ENCODE measurements around the gene RAB27B.
"Not testable (repeated sequence)": the region's sequence is repeated elsewhere in the genome, so short reads cannot be mapped to it uniquely, and the experiment has no call there.

RAB27B gene

GRCh38 chr18:54820785-54821275 lies 7.4 kb upstream of the RAB27B start:
- peak in 1 of 2 donors; percentile 75 for DNase-seq

DNA sequence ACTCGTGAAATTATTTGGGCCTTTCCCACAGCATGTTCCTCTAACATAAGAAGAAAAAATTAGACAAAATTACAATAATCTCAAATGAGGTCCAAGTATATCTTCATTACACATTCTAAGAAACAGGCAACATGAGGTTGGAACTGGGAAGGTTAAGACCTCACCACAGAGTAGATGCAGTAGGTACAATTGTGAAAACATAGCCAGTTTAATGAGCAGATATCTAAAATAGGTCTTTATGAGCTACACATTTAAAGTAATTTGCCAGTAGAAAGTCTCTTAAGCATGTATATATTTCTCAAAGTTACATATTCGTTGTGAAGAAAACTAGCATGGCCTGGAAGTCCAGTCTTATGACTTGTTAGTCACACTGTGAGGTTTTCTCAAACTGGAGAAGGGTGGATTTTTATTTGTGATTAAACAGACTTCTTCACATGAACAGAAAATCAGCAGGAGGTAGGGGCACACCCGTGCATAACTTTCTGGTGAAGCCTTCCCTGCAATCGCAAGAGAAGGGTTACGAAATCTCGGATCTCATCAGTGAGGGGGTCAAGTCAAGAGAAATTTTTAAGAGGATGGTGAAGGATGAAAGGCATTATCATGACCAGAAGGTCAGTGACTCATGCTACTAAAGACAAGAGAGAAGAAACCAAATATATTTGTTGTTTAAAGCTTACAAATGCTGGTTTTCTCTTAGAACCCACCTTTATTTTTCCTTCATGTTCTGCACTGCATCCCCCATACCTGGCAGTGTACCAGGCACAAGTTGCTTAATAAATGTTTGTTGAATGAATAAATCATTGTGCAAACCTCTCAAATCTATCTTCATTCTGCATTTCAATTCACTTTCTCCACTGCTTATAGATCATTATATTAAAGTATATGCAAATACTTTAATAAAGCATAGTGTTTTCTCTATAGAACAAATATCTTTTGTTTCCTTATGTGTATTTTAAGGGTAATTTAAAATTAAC lies 5.1 kb upstream of the RAB27B start:
- DNase-seq, result no peak

DNA sequence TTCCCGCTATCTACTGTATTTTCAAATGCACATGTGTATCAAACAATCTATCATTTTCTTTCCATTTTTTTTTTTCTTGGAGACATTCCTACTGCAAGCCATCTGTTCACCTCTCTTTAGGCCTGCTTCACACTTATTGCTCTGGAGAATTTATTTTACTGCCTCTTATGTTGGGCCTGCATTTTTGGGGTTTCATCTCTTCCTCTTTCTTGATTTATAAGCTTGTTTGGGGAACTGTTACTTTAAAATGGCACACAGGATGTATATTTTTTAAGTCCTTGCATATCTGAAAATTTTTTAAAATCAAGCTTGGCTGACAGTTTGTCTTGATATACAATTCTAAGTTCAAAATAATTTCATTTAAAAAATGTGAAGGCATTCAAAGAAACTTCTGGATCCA lies 3.5 kb upstream of the RAB27B start:
- peak in 1 of 2 donors; percentile 56 for DNase-seq

DNA sequence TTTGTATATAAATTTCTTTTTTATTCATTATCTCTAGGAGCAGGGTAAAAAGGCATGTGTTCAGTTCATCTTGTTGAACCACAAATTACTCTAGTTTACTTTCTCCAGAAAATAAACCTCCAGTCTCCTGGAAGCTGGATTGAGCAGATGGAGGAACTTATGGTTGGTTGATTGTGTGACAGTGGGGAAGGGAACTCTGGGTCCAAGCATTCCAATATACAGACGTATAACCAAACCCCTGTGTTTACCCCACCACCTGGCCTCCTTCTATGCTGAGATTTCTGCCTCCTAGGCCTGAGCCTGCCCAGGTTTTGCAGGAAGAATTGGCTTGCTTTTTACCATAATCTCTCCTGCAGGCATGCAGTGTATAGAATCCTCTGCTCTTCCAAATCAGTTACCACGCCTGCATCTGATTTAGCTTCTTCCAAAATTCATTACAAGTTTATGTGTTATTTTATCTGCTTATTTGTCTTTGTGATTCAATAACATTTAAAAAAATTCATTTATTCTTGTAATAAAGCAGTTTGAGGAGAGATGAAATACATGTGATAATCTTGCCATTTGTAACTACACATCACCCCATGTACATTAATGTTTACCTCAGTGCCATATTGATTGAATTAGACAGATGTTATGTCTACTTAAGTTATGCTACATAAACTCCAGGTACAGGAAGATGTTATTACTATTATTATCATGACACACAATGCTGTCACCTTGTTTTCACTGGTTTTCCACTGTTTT lies 2.5 kb upstream of the RAB27B start:
- DNase-seq, result no peak

DNA sequence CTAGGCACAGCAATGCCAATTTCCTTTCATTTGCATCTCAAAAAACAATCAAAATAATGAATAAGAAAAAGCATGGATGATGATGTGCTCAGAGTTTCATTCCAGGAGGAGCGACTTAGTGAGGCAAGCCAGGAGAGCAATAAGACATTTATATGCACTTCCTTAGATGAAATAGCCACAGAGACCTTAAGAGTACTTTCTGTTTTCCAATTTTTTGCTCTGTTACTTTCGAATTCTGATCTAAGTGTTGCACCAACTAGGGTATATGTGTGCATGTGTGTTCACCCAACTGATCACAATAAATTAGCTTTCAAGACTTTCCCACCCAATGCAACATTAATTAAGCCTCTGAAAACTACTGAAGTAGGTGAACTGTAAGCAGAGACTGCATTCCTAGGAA lies 709 bp downstream of the RAB27B start:
- DNase-seq, result peak in 1 of 2 donors; percentile 18

DNA sequence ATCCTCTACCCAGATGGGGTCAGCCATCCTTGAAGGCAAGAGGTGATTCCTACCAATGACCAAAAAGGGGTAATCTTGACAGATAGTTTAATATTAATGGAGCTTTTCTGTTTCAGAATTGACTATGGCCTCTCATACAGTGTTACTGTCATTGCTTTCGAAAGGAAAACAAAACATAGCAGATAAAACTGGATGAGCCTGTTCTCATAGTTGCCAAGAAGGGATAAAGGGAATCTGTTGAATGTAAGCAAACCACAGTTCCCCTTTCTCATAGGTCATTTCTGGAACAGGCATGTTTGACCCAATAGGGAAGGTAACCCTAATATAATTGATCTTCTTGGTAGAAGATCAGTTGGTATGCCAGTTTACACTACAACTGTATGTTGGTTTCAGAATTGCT lies 1.6 kb downstream of the RAB27B start:
- DNase-seq, result no peak

DNA sequence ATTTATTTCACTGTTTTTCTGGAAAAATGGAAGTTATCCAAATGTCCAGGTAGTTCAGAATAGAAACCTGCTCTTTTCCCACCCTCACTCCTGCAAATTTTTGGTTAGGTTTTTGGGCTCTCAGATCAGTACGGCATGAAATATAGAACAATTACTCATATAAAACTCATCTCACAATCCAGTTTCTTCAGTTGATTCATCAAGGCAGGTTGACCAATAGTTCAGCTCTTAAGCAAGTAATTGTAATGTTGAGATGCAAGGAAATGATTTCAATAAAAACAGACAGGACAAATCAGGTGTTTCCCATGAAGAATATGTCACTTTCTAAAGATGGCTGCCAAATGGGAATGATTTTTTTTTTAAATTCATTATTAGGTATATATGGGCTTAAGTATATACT lies 2.0 kb downstream of the RAB27B start:
- no peak for DNase-seq

DNA sequence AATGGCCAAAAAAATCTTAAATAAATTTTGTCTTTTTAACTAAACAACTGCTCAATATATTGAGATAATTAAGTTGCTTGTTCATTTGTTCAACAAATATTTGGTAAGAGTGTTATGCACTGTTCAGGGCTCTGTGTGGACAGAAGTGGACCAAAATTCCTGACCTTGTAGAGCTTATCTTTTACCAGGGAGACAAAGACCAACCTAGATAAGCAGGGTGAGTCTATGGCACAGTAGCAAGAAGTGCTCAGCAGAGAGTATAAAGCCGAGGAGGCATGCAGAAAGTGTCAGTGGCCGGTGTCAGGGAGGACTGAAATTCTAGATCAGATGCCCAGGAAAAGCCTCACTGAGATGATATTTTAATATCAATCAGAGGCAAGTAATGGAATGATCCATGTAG lies 2.6 kb downstream of the RAB27B start:
- DNase-seq, result no peak

- DNase-seq, result peak in 1 of 2 donors; percentile 55
Observed at GRCh38 chr18:54835944-54836343, 7.7 kb downstream of the RAB27B start.

DNA sequence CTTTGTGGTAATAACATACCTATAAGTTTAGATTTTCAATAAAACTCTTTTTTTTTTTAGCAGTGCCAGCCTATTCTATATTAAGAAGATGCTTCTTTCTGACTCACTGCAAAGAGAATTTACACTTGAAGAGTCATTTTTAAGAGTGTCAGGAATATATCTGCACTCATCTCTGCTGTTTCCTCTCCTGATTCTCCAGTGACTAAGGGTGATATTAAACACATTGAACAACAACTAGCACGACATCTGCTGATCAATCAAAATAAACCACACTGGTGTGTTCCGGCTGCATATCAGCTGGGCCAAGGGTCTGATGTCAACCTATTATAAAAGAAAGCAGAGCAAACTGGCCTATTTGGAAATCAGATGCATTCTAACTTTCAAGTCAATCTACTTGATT lies 15.0 kb downstream of the RAB27B start:
- peak in 1 of 2 donors; percentile 65 for DNase-seq

DNA sequence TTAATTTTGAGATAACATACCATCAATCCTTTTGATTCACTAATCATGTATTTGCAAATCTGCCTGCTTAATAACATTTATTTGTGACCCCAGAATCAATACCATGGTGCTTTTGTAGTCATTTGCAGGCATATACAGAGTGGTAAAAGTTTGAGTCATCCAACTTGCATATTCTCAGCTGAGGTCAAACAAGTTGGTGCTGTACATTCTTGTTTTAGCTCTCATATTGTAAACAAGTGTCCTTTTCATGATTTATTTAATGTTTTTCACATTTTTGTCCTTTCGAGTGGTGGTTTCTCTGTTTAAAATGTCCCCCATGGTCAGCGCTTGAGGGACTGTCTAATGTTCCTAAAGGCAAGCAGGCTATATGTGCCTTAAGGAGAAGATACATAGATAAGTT lies 17.5 kb downstream of the RAB27B start:
- DNase-seq, result no peak

DNA sequence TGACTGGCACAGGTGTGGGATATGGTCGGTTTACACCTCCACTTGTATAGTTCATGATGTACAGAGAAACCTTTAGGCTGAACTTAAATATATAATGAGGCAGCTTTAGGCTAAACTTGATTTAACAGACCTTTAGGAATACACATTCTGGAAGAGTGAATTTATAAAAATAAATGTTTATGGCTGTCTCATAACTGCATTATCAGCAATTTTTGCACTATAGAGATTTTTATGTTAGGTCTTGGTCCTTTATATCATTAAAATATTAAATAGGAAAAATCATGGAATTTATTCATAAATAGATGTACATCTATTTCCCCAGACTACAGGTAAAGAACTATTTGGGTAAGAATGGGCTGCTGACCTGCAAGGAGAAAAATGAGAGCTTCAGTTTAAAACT lies 19.8 kb downstream of the RAB27B start:
- no peak for DNase-seq

DNA sequence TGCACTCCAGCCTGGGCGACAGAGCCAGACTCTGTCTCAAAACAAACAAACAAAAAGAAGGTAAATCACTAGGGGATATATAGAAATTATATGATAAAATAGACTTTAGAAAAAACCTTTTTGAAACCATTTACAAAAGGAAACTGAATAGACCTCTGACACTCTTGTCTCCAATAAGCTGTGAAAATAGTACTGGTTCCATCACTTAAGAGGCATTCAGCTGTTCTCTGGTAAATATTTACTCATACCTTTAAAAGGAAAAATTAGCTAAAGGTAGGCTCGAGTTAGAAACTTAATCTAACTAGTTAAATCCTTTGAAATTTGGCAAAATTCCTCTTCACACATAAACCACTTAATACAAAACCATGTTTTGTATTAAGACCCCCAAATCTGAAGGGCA lies 21.4 kb downstream of the RAB27B start:
- no peak for DNase-seq

GRCh38 chr18:54850598-54850997 lies 22.3 kb downstream of the RAB27B start:
- DNase-seq, result no peak

- peak in 1 of 2 donors; percentile 84 for DNase-seq
Observed at GRCh38 chr18:54852780-54853675, 24.8 kb downstream of the RAB27B start.

DNA sequence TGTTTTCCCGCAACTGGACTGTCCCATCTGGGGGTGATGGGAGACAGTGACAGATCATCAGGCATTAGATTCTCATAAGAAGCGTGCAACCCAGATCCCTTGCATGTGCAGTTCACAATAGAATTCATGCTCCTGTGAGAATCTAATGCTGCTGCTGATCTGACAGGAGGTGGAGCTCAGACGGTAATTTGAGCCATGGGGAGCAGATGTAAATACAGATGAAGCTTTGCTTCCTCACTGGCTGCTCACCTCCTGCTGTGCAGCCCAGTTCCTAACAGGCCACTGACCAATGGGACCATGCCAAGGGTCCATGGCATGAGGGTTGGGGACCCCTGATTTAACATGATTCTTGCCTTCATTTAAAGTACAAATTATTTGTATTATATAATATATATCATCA lies 26.8 kb downstream of the RAB27B start:
- not testable (repeated sequence) for DNase-seq

- no peak for DNase-seq
Observed at GRCh38 chr18:54856105-54856646, 27.9 kb downstream of the RAB27B start.

- no peak for DNase-seq
Observed at GRCh38 chr18:54857499-54857898, 29.2 kb downstream of the RAB27B start.

DNA sequence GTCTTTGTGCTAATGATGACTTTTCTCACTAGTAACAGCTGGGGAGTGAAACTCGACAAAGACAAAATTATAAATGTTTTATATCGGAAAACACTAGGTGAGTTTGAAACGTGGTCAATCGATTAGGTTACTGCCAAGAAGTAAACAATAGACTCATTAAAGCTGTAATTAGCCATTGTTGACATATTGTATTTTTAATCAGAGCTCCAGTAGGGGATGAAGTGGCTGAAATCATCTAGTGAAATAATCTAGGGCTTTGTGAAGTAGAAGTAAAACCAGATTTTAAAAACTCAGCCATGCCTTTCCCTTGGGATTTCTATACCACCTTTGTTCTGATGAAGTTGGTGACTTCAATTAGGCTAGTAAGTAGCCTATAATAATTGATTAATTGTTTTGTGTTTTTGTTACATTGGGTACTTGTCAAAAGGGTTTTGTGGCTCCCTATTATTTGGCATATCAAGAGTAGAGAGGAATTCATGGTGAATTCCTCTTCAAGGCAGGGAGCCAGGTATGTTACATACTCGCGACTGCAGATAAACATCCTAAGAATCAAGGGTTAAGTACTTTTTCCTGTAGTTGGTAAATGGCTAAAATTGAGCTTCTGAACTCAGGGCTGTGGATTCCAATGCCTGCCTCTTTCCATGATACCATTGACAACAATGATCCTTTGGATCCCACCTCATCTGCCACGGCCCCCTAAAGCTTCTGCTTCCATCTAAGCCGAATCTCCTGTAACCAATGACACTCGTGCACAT lies 31.6 kb downstream of the RAB27B start:
- DNase-seq, result no peak

DNA sequence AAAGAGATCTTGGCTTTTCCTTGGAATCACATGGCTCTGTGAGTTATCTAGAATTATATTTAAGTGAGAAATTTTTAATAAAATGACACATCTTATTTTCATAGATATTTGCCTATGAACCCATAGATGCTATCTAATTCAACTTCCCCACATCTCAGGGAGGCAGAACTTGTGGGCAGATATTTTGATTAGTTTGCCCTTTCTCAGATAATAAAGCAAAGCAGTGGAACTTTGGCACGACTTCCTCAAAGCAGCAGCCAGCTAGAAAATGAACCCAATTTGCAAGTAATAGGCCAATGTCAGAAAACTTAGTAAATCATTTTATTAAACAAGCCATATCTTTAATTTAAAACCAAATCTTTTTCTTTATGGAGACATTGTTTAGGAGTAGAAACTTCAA lies 32.7 kb downstream of the RAB27B start:
- peak in 1 of 2 donors; percentile 62 for DNase-seq

- no peak for DNase-seq
Observed at GRCh38 chr18:54867131-54867530, 38.9 kb downstream of the RAB27B start.

- no peak for DNase-seq
Observed at GRCh38 chr18:54871231-54871630, 43.0 kb downstream of the RAB27B start.
